Myocyte (in vitro differentiated cells): ENCODE data around the gene OTOP3. TPM values are rescaled to one million over a fixed set of nuclear protein-coding genes. Genes with fewer than 3 reads are reported as not detected.
A peak's percentile ranks its signal among the peaks of the same experiment; 100 is the strongest.
"Not testable (repeated sequence)": the region's sequence is repeated elsewhere in the genome, so short reads cannot be mapped to it uniquely, and the experiment has no call there.

Experiments
- DNase-seq: peaks from one replicate; pipeline ENCODE4 v3.0.0-alpha.2; 2012; ENCODE audit warnings: low read depth
- total RNA-seq: library from RNA; depleted of rRNA; stranded (reverse); fragments of >200 nt; gene quantifications from 2 replicates; pipeline ENCODE4 v1.2.3, GENCODE V29; 2014

Gene OTOP3
- total RNA-seq, 1 donor from 2014 or later, result not detected

GRCh38 chr17:74959826-74960515, 24.3 kb downstream of the OTOP3 start:
- peak; percentile 21 for DNase-seq

DNA sequence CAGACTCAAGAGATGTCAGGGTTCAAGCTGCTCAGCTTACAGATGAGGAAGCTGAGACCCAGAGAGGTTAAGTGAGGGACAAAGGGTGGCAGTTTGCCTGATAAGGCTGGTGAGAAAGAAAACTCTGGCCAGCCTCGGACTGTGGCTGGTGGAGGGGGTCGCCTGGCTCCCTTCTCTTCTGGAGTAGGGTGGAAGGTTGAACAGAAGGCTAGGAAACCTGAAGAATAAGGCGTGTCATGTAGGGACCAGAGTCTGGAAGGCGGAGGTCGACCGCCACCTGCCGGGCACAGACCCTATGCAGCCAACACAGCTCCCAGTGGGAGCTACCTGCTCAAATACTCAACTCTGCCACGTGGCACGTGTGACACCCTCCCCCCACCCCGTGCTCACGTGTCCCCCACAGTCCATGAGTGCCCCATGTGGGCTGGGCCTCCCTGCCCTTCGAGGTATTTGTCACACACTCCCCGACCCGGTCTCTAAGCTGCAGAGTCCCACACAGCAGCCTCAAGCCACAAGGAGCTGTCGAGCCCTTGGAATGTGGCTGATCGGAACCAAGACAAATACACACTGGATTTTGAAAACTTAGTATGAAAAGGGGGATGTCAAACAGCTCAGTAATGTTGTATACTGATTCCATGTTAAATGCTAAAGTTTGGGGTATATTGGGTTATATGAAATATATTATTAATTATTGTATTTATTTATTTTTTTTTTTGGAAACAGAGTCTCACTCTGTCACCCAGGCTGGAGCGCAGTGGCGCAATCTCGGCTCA, 25.1 kb downstream of the OTOP3 start:
- DNase-seq, result peak; percentile 30

- DNase-seq, result peak; percentile 91
Measured at GRCh38 chr17:74961657-74962350, 26.1 kb downstream of the OTOP3 start.

- peak; percentile 24 for DNase-seq
Measured at GRCh38 chr17:74962622-74963394, 27.1 kb downstream of the OTOP3 start.

DNA sequence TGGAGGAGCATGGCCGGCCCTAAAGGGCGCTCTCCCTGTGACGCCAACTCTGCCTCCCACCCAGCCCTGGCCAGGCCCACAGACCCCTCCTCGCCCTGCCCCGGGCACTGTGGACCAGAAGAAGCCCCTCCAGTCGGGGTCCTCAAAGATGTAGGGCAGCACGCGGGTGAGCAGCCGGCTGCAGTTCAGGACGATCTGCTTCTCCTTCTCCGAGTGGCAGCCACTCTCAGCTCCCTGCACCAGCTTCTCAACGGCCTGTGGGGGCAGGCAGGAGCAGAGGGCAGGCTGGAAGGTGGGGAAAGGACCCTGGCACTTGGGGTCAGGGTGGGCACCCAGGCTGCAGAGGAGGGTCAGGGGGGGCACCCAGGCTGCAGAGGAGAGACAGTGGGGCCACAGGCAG, 28.0 kb downstream of the OTOP3 start:
- DNase-seq, result no peak

DNA sequence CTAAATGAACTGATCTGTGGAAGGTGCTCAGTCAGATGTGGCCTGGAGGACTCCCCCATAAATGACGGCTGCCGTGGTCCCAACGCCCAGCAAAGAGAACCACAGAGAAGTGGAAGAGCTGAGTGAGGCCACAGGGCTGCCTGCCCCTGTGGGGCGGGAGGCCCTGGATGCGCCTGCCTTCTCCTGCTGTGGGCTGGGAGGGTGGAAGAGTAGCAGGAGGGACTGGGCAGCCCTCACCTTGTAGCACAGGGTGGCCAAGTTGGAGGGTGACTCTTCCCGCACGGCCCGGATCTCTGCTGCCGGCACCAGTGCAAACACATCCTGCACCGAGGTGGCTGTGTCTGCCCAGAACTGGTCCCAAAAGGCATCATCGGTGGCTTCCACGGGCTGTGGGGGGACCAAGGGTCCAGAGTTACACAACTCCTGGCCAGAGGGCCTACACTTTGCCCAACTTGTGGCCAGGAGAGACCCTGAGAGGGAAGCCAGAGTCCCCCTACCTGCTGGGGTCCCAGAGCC, 28.6 kb downstream of the OTOP3 start:
- DNase-seq, result no peak

- no peak for DNase-seq
Measured at GRCh38 chr17:74964988-74965622, 29.4 kb downstream of the OTOP3 start.

DNA sequence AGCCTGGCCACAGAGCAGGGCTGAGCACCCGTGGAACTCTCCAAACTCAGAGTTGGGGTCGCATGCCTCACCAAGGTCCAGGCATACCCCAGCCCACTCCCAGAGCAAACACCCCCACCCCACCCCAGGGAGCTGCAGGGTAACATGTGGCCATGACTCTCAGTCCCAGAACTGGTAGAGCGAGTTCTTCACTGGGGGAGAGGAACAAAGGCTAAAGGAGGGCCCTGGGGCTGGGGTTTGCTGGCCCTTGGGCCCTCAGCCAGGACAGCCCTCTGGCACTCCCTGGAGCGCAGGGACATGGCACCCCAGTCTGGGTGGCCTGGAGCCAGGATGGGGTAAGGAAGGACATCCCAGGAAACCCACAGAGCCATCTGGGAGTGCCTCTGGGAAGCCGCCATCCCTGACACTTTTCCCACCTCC, 32.7 kb downstream of the OTOP3 start:
- DNase-seq, result no peak

DNA sequence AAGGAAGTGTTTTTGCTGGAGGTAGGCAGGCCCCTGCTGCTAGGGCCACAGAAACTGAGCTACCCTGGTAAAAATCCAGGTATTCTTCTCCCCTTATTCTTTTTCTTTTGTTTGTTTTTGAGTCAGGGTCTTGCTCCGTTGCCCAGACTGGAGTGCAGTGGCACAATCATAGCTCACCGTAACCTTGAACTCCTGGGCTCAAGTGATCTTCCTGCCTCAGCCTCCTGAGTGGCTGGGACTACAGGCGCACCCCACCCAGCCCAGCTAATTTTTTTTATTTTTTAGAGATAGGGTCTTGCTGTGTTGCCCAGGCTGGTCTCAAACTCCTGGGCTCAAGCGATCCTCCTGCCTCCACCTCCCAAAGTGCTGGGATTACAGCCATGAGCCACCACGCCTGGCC, 33.8 kb downstream of the OTOP3 start:
- DNase-seq, result not testable (repeated sequence)

- DNase-seq, result no peak
Measured at GRCh38 chr17:74970395-74970794, 34.7 kb downstream of the OTOP3 start.

DNA sequence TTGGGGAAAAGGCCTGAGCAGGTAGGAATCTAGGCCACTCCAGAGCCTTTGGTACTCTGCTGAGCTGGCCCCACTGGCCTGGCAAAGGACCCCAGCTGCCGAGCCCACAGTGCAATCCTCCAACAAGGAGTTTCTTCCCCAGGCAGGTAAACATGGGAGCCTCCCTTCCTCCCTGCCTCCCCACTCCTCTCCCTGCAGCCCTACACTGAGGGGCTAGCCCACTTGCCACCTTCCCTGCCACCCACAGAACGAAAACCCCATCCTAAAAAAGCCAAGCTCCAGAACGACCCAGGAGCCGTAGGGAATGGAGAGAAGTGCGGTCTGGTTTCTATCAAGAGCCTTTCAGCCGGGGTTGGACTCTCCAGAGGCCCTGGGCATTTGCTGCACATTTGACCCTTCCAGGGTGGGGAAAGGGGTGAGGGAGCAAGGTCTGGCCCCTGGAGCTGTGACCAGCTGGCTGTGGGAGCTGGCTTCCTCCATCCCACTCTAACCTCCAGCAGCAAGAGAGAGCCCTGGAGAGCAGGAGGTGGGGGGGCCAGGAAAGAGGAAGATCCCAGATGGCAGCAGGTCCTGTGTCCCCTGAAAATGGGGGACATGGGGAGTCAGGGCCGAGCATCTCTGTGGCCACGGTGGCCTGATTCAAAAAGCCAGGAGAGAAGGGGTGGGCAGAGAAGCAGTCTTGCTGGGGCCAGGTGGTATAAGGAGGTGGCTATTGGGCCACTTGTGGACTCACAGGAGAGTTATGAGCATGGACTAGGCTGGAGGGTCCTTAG, 35.6 kb downstream of the OTOP3 start:
- no peak for DNase-seq

GRCh38 chr17:74971842-74972106, 36.1 kb downstream of the OTOP3 start:
- no peak for DNase-seq

DNA sequence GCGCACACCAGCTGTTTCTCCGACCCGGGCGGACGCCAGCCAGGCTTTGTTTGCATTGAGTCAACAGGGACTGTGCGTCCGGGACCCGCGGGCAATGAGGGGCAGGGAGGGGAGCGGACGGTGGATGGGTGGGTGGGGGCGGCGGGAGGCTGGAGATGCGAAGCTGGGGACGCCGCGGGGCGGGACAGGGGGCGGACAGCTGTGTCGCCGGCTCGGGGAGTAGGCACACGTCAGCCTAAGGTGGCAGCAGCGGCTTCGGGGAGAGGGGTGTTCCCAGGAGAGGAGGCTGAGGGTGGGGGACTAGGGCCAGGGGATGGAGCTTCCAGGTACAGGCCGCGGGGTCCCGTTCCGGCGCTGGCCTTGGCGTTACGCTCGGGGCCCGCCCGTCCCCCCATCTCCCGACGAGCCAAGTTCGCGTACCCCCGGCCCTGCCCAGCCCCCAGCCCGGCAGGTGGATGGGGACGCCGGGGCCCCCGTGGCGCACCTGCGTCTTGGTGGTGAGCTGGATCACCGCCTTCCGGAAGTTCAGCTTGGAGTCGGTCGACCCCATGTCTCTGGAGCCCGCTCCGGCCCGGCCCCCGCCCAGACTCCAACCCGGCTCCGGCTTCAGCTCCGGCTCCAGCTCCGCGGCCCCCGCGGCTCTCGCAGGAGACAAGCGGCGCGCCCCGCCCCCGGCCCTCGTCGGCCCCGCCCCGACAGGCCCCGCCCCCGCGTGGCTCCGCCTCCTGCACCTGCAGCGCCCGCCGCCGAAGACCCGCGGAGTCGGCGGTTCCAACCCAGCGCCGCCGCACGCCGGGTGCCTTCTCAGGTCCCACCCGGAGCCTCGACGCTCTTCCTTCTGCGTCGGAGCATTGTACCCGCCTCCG, 36.6 kb downstream of the OTOP3 start, which contains the start of gene HID1:
Gene HID1, minus strand, starts transcription at position 653 of the 866 bp plus-strand sequence. Its CDS starts 103 bp downstream, at position 550.
- no peak for DNase-seq

DNA sequence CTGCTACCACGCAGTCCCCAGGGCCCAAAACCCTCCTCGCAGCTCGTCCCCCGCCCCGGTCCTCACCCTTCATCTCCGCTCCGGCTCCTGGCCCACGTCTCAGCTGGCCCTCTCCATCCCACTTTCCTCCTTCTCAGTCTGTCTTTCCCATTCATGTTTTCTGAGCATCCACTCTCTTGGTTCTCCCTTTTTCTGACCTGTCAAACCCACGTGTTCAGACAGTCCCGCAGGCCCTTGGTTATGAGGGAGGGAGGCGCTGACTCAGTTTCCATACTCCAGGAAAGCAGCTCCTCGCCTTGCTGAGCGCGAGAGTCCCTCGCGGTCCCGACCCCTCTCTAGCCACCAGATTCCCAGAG, 37.3 kb downstream of the OTOP3 start:
- DNase-seq, result no peak

- DNase-seq, result no peak
Measured at GRCh38 chr17:74975943-74976342, 40.2 kb downstream of the OTOP3 start.

- DNase-seq, result peak; percentile 37
Measured at GRCh38 chr17:74977802-74978201, 42.1 kb downstream of the OTOP3 start.

- peak; percentile 91 for DNase-seq
Measured at GRCh38 chr17:74978240-74978639, 42.5 kb downstream of the OTOP3 start.

DNA sequence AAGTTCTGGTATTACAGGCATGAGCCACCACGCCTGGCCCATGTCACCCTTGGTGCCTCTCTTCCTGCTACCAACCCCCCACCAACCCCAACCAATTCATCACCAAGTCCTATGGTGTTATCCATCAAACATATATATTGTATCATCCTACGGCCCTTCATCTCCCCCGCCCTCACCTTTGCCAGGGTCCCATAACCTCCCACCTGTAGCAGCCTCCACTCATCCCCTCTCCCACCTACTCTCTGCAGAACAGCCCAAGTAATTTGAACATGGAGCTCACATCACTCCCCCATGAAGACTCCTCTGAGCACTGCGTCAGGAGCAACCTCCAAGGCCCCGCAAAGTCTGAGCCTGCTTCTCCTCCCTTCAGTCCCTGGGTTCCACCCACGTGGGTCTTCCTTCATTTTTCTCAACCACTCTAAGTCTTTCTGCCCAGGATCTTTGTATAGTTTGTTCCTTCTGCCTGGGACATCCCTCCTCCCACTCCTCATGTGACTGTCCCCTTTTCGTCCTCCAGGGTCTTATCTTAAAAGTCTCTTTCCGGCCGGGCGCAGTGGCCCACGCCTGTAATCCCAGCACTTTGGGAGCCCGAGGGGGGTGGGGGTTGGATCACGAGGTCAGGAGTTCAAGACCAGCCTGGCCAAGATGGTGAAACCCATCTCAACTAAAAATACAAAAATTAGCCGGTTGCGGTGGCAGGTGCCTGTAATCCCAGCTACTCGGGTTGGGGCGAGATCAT, 43.9 kb downstream of the OTOP3 start:
- DNase-seq, result no peak
